ENCODE results near the gene CEACAM7. TPM values are rescaled to one million over a fixed set of nuclear protein-coding genes. Genes with fewer than 3 reads are reported as not detected.
A peak's percentile ranks its signal among the peaks of the same experiment; 100 is the strongest.

Gene CEACAM7
- total RNA-seq, 2 experiments from 2014 or later, result not detected

GRCh38 chr19:41707502-41707812 lies 19.4 kb upstream of the CEACAM7 start:
- peaks cover 20% of the 10 kb centered on the region for H3K27me3 Mint-ChIP-seq
- peaks cover 3% of the 10 kb centered on the region for H3K4me1 Mint-ChIP-seq
- H3K9me3 Mint-ChIP-seq (ENCODE audit: low read depth), result no peaks in the 10 kb centered on the region

GRCh38 chr19:41706741-41707501 lies 18.9 kb upstream of the CEACAM7 start:
- CTCF ChIA-PET, result interaction anchor here (0.6 to 2.3 kb wide), 36 partner anchors 9 to 592 kb away, joined by 3 to 27 read pairs (median 4); partner anchors contain the start of gene CEACAM7
- Mint-ChIP-seq H3K27ac (peak overlapping the region; percentile 19), H3K4me1 (peaks cover 3% of the 10 kb centered on the region), H3K27me3 (peaks cover 19% of the 10 kb centered on the region), H3K36me3 (no peaks in the 10 kb centered on the region), H3K9me3 (ENCODE audit: low read depth) (no peaks in the 10 kb centered on the region), H3K4me3 (peak overlapping the region; percentile 63)
- DNase-seq, result peak; percentile 77
- ATAC-seq, result peak; percentile 94

More at GRCh38 chr19:41707502-41707812, 19.4 kb upstream of the CEACAM7 start:
- H3K27ac Mint-ChIP-seq, result no peak overlapping the region
- no peak for ATAC-seq
- DNase-seq, result no peak
- CTCF ChIA-PET, result interaction anchor here (0.6 to 2.3 kb wide), 34 partner anchors 8 to 592 kb away, joined by 3 to 27 read pairs (median 4); partner anchors contain the start of gene CEACAM7
- H3K36me3 Mint-ChIP-seq, result no peaks in the 10 kb centered on the region
- no peak overlapping the region for H3K4me3 Mint-ChIP-seq

GRCh38 chr19:41705393-41706174 lies 17.5 kb upstream of the CEACAM7 start:
- Mint-ChIP-seq H3K36me3 (no peaks in the 10 kb centered on the region), H3K27ac (no peak overlapping the region), H3K27me3 (peaks cover 16% of the 10 kb centered on the region), H3K9me3 (ENCODE audit: low read depth) (no peaks in the 10 kb centered on the region), H3K4me3 (no peak overlapping the region), H3K4me1 (peaks cover 3% of the 10 kb centered on the region)
- DNase-seq (peak; percentile 52), ATAC-seq (no peak)
- CTCF ChIA-PET, result interaction anchor here (0.7 to 1.9 kb wide), 7 partner anchors 9 to 64 kb away, joined by 3 to 9 read pairs (median 3); partner anchors contain the start of gene CEACAM7

GRCh38 chr19:41703602-41704293 lies 15.7 kb upstream of the CEACAM7 start:
- no peaks in the 10 kb centered on the region for H3K9me3 Mint-ChIP-seq (ENCODE audit: low read depth)
- no peak for ATAC-seq
- H3K27ac Mint-ChIP-seq, result no peak overlapping the region
- H3K4me3 Mint-ChIP-seq, result no peak overlapping the region
- DNase-seq, result no peak
- no peaks in the 10 kb centered on the region for H3K36me3 Mint-ChIP-seq
- peaks cover 3% of the 10 kb centered on the region for H3K4me1 Mint-ChIP-seq
- peaks cover 17% of the 10 kb centered on the region for H3K27me3 Mint-ChIP-seq
- CTCF ChIA-PET, result interaction anchor here (2.0 kb wide), 1 partner anchor 50 kb away, joined by 7 read pairs; no protein-coding TSS in a partner anchor

GRCh38 chr19:41702171-41702651 lies 14.1 kb upstream of the CEACAM7 start:
- peaks cover 3% of the 10 kb centered on the region for H3K4me1 Mint-ChIP-seq
- ATAC-seq, result no peak
- H3K27me3 Mint-ChIP-seq, result peaks cover 18% of the 10 kb centered on the region
- H3K27ac Mint-ChIP-seq, result no peak overlapping the region
- H3K4me3 Mint-ChIP-seq, result no peak overlapping the region
- no peaks in the 10 kb centered on the region for H3K36me3 Mint-ChIP-seq
- H3K9me3 Mint-ChIP-seq (ENCODE audit: low read depth), result no peaks in the 10 kb centered on the region
- peak; percentile 15 for DNase-seq
- CTCF ChIA-PET, result interaction anchor here (1.0 to 1.5 kb wide), 3 partner anchors 55 to 643 kb away, joined by 4 to 8 read pairs (median 7); no protein-coding TSS in a partner anchor

- no peak for ATAC-seq
- H3K4me3 Mint-ChIP-seq, result no peak overlapping the region
- CTCF ChIA-PET, result interaction anchor here (0.6 to 1.5 kb wide), 5 partner anchors 50 to 1239 kb away, joined by 3 to 8 read pairs (median 4); no protein-coding TSS in a partner anchor
- H3K27me3 Mint-ChIP-seq, result peaks cover 18% of the 10 kb centered on the region
- H3K36me3 Mint-ChIP-seq, result no peaks in the 10 kb centered on the region
- no peaks in the 10 kb centered on the region for H3K4me1 Mint-ChIP-seq
- no peaks in the 10 kb centered on the region for H3K9me3 Mint-ChIP-seq (ENCODE audit: low read depth)
- DNase-seq, result peak; percentile 39
- no peak overlapping the region for H3K27ac Mint-ChIP-seq
Measured at GRCh38 chr19:41701401-41702075, 13.5 kb upstream of the CEACAM7 start.

GRCh38 chr19:41700381-41701195 lies 12.5 kb upstream of the CEACAM7 start:
- CTCF ChIA-PET, result interaction anchor here (0.6 to 2.4 kb wide), 5 partner anchors 9 to 1238 kb away, joined by 3 to 8 read pairs (median 3); no protein-coding TSS in a partner anchor
- no peaks in the 10 kb centered on the region for H3K9me3 Mint-ChIP-seq (ENCODE audit: low read depth)

GRCh38 chr19:41699968-41700323 lies 11.9 kb upstream of the CEACAM7 start:
- no peaks in the 10 kb centered on the region for H3K4me1 Mint-ChIP-seq
- no peaks in the 10 kb centered on the region for H3K36me3 Mint-ChIP-seq
- CTCF ChIA-PET, result interaction anchor here (0.6 to 2.4 kb wide), 3 partner anchors 8 to 85 kb away, joined by 3 to 7 read pairs (median 3); no protein-coding TSS in a partner anchor
- DNase-seq (peak; percentile 19), ATAC-seq (no peak)
- H3K27me3 Mint-ChIP-seq, result peaks cover 7% of the 10 kb centered on the region
- no peaks in the 10 kb centered on the region for H3K9me3 Mint-ChIP-seq (ENCODE audit: low read depth)
- no peak overlapping the region for H3K4me3 Mint-ChIP-seq
- no peak overlapping the region for H3K27ac Mint-ChIP-seq

More at GRCh38 chr19:41700381-41701195, 12.5 kb upstream of the CEACAM7 start:
- H3K27me3 Mint-ChIP-seq, result peaks cover 11% of the 10 kb centered on the region
- H3K4me3 Mint-ChIP-seq, result no peak overlapping the region
- no peak for ATAC-seq
- DNase-seq, result peak; percentile 25
- H3K27ac Mint-ChIP-seq, result no peak overlapping the region
- no peaks in the 10 kb centered on the region for H3K36me3 Mint-ChIP-seq
- H3K4me1 Mint-ChIP-seq, result no peaks in the 10 kb centered on the region

GRCh38 chr19:41699231-41699967 lies 11.3 kb upstream of the CEACAM7 start:
- H3K27ac Mint-ChIP-seq, result no peak overlapping the region
- no peak for ATAC-seq
- DNase-seq, result peak; percentile 21
- CTCF ChIA-PET, result interaction anchor here (0.7 to 3.5 kb wide), 6 partner anchors 7 to 212 kb away, joined by 3 to 12 read pairs (median 4); no protein-coding TSS in a partner anchor
- H3K27me3 Mint-ChIP-seq, result peaks cover 2% of the 10 kb centered on the region
- H3K4me1 Mint-ChIP-seq, result no peaks in the 10 kb centered on the region
- no peaks in the 10 kb centered on the region for H3K36me3 Mint-ChIP-seq
- H3K4me3 Mint-ChIP-seq, result no peak overlapping the region
- no peaks in the 10 kb centered on the region for H3K9me3 Mint-ChIP-seq (ENCODE audit: low read depth)

- CTCF ChIA-PET, result interaction anchor here (0.7 to 3.5 kb wide), 6 partner anchors 8 to 211 kb away, joined by 3 to 12 read pairs (median 4); no protein-coding TSS in a partner anchor
- Mint-ChIP-seq H3K27ac (no peak overlapping the region), H3K4me1 (no peaks in the 10 kb centered on the region), H3K27me3 (peaks cover 2% of the 10 kb centered on the region), H3K9me3 (ENCODE audit: low read depth) (no peaks in the 10 kb centered on the region), H3K4me3 (no peak overlapping the region), H3K36me3 (no peaks in the 10 kb centered on the region)
- ATAC-seq, result no peak
- no peak for DNase-seq
Measured at GRCh38 chr19:41698746-41699230, 10.7 kb upstream of the CEACAM7 start.
